B cell (primary cell): ENCODE measurements around the gene NRBP1.

Experiments used
- EZH2 ChIP-seq: IDR thresholded peaks from 2 replicates; pipeline ENCODE4 v1.6.1; 2012; ENCODE audit warnings: borderline replicate concordance, low read depth, mild to moderate bottlenecking, moderate library complexity, low read length; ENCODE audit not compliant: insufficient read depth, poor library complexity, severe bottlenecking
- TF ChIP-seq, protein P1 (sequence below): fragments of 200-600 bp; IDR thresholded peaks from one replicate; pipeline ENCODE4 v1.8.0; 2022; ENCODE audit warnings: antibody characterized with exemption, mild to moderate bottlenecking

DNA sequence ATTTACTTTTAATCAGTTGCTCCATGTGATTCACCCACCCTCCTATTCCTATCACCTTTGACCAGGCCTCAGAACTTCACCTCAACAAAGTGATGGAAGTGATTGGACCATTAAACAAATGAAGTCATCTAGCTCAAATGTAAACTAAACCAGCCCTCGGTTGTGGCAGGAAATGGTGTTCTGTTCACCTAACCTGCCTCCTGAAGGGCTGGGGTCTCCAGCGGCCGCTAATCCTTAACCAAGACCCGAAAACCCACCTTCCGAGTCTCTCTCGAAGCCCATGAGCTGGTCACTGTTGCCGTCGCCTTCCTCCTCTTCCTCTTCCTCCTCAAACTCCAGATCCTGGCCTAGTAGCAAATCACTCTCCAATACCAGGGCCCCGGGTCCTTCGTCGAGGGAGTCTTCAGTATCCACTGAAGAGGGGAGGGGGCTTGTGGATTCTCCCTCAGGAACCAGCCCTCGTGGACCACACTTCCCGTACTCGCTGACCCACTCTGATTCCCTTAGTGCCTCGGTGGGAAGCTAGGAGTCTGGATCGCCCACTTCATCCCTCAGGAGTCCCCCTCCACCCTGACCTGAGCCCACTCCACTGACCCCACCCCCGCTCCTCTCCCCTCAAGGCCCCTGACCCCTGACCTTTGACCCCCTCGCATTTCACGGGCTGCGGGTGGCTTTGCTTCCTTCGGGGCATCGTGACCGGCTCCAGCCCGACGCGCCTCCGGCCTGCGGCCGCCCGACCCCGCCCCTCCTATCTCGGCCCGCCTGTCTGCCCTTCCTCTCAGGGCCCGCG is 48.4 kb upstream of the NRBP1 start:
- TF ChIP-seq, protein P1, sequence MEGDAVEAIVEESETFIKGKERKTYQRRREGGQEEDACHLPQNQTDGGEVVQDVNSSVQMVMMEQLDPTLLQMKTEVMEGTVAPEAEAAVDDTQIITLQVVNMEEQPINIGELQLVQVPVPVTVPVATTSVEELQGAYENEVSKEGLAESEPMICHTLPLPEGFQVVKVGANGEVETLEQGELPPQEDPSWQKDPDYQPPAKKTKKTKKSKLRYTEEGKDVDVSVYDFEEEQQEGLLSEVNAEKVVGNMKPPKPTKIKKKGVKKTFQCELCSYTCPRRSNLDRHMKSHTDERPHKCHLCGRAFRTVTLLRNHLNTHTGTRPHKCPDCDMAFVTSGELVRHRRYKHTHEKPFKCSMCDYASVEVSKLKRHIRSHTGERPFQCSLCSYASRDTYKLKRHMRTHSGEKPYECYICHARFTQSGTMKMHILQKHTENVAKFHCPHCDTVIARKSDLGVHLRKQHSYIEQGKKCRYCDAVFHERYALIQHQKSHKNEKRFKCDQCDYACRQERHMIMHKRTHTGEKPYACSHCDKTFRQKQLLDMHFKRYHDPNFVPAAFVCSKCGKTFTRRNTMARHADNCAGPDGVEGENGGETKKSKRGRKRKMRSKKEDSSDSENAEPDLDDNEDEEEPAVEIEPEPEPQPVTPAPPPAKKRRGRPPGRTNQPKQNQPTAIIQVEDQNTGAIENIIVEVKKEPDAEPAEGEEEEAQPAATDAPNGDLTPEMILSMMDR, result no peak
- TF ChIP-seq EZH2, result no peak
